ENCODE data around the gene USP9X.

- TF ChIP-seq CTCF (conservative IDR thresholded peaks at IDR 0.05 in 1 of 2, IDR thresholded peaks at IDR 0.05 in 1 of 2; ENCODE audit: low read depth in 1 of 2, low read length in 2 of 2) (no peak), EZH2 (IDR thresholded peaks at IDR 0.05; ENCODE audit: low read length, missing control alignments) (no peak)
Observed at GRCh38 chrX:41177297-41177696, 92.1 kb downstream of the USP9X start.

All from fibroblast of lung (primary cell).